Measurements from ENCODE around the gene P3H3. TPM values are rescaled to one million over a fixed set of nuclear protein-coding genes. Genes with fewer than 3 reads are reported as not detected.

Gene P3H3
- total RNA-seq, 1 donor from 2014 or later = not detected

DNA sequence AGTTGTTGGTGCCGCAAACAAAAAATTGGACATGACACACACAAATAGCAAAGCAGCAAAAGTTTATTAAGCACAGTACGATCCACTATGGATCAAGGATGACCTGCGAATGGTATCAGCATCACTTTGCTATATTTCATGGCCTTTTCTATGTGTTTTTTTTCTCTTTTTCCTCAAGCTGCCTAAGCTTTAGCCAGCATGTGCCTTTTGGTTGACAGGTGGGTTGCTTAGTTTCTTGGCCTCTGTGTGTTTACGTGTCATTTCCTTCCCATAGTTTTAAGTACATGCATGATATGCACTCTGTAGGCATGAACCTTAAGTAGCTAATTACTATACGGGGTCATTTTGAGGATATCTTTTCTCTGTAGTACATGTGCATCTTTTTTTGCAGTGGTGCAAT, 29.1 kb upstream of the P3H3 start:
- POLR2A ChIA-PET = no interaction called here
- Mint-ChIP-seq H3K4me3 (no peak overlapping the region), H3K4me1 (no peaks in the 10 kb centered on the region), H3K9me3 (no peaks in the 10 kb centered on the region), H3K27ac (no peak overlapping the region), H3K36me3 (ENCODE audit: low read depth) (no peaks in the 10 kb centered on the region), H3K27me3 (peaks cover 30% of the 10 kb centered on the region)
- intact Hi-C loops (cut with micrococcal nuclease) = no loop called here
- no peak for ATAC-seq (ENCODE audit: low read depth)
- TF ChIP-seq, protein P1, sequence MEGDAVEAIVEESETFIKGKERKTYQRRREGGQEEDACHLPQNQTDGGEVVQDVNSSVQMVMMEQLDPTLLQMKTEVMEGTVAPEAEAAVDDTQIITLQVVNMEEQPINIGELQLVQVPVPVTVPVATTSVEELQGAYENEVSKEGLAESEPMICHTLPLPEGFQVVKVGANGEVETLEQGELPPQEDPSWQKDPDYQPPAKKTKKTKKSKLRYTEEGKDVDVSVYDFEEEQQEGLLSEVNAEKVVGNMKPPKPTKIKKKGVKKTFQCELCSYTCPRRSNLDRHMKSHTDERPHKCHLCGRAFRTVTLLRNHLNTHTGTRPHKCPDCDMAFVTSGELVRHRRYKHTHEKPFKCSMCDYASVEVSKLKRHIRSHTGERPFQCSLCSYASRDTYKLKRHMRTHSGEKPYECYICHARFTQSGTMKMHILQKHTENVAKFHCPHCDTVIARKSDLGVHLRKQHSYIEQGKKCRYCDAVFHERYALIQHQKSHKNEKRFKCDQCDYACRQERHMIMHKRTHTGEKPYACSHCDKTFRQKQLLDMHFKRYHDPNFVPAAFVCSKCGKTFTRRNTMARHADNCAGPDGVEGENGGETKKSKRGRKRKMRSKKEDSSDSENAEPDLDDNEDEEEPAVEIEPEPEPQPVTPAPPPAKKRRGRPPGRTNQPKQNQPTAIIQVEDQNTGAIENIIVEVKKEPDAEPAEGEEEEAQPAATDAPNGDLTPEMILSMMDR (IDR thresholded peaks at IDR 0.05) = no peak
- DNase-seq = no peak
- CTCF ChIA-PET = no interaction called here

DNA sequence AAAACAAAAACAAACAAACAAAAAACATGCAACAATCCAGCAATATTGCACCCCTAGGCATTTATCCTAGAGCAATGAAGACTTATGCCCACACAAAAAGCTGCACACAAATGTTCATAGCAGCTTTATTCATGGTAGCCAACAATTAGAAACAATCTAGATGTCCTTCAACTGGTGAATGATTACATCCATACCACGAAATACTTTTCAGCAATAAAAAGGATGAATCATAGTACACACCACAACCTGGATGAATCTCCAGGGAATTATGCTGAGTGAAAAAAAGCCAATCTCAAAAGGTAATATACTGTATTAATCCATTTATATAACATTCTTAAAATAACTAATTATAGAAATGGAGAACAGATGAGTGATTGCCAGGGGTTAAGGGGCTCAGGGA, 21.0 kb upstream of the P3H3 start:
- POLR2A ChIA-PET = no interaction called here
- ATAC-seq (ENCODE audit: low read depth) (no peak), DNase-seq (no peak)
- Mint-ChIP-seq H3K4me3 (no peak overlapping the region), H3K9me3 (no peaks in the 10 kb centered on the region), H3K27ac (no peak overlapping the region), H3K36me3 (ENCODE audit: low read depth) (no peaks in the 10 kb centered on the region), H3K4me1 (peaks cover 1% of the 10 kb centered on the region), H3K27me3 (peaks cover 2% of the 10 kb centered on the region)
- CTCF ChIA-PET = no interaction called here
- intact Hi-C loops (cut with micrococcal nuclease) = no loop called here
- TF ChIP-seq, protein P1 (IDR thresholded peaks at IDR 0.05) = no peak

DNA sequence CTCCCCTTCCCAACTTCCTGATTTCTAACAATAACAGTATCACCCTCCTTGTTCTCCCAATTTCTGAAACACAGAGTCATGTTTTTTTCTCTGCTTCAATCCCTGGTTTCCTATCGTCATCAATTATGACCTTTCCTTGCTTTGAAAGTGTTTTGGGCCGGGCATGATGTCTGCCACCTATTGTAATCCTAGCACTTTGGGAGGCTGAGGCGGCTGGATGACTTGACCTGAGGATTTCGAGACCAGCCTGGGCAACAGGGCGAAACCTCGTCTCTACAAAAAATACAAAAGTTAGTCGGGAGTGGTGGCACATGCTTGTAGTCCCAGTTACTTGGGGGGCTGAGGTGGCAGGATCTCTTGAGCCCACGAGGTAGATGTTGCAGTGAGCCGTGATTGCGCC, 19.2 kb upstream of the P3H3 start:
- Mint-ChIP-seq H3K27me3 (peaks cover 1% of the 10 kb centered on the region), H3K4me1 (peaks cover 12% of the 10 kb centered on the region), H3K9me3 (no peaks in the 10 kb centered on the region), H3K27ac (no peak overlapping the region), H3K4me3 (no peak overlapping the region), H3K36me3 (ENCODE audit: low read depth) (no peaks in the 10 kb centered on the region)
- intact Hi-C loops (cut with micrococcal nuclease) = no loop called here
- CTCF ChIA-PET = no interaction called here
- TF ChIP-seq, protein P1 (IDR thresholded peaks at IDR 0.05) = no peak
- POLR2A ChIA-PET = interaction anchor here (0.7 kb wide), 1 partner anchor 12 kb away, joined by 3 read pairs; no protein-coding TSS in a partner anchor
- no peak for DNase-seq
- ATAC-seq (ENCODE audit: low read depth) = no peak

DNA sequence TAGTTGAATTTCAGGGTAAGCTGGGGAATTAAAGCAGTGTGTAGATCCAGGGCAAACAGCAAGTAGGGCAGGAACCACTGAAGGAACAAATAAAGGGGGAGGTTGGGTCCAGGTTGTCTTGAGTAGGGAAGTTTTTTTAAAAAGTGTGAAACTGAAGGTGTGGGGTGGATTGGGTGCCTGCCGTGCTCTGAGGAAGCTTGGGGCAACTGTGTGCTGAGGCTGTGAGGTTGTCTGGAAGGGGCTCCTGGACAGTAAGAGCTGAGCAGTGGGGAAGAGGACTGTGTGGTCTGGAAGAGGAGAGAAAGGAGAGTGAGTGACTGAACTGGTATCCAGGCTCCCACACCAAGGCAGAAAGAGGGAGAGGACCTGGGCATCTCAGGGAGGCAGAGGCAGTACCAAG, 17.4 kb upstream of the P3H3 start:
- Mint-ChIP-seq H3K36me3 (ENCODE audit: low read depth) (no peaks in the 10 kb centered on the region), H3K9me3 (no peaks in the 10 kb centered on the region), H3K4me3 (no peak overlapping the region), H3K4me1 (peaks cover 12% of the 10 kb centered on the region), H3K27ac (no peak overlapping the region), H3K27me3 (no peaks in the 10 kb centered on the region)
- intact Hi-C loops (cut with micrococcal nuclease) = no loop called here
- DNase-seq (no peak), ATAC-seq (ENCODE audit: low read depth) (no peak)
- ChIA-PET POLR2A (no interaction called here), CTCF (interaction anchor here (1.2 kb wide), 1 partner anchor 44 kb away, joined by 3 read pairs; no protein-coding TSS in a partner anchor)
- TF ChIP-seq, protein P1 (IDR thresholded peaks at IDR 0.05) = no peak

DNA sequence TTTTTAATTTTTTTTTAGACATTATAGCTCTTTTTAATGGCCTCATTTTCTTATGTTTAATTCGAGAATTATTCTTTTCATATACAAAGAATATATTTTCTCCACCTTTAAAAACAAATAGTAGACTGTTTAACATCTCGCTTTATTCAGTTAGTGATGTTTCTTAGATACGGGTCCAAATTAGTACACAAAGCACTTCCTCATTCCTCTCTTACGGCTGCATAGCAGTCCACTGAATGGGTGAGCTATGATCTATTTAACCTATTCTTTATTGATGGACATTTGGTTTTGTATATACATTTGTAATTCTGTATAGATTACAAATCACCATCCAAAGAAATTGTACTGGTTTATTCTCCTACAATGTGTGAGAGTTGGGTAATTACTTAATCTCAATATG, 14.8 kb upstream of the P3H3 start:
- H3K27ac Mint-ChIP-seq = no peak overlapping the region
- no peaks in the 10 kb centered on the region for H3K36me3 Mint-ChIP-seq (ENCODE audit: low read depth)
- H3K9me3 Mint-ChIP-seq = no peaks in the 10 kb centered on the region
- ATAC-seq (ENCODE audit: low read depth) = no peak
- no peak for DNase-seq
- H3K4me3 Mint-ChIP-seq = no peak overlapping the region
- POLR2A ChIA-PET = interaction anchor here (0.6 to 0.7 kb wide), 3 partner anchors 13 to 214 kb away, joined by 4 to 11 read pairs (median 5); no protein-coding TSS in a partner anchor
- intact Hi-C loops (cut with micrococcal nuclease) = no loop called here
- peaks cover 12% of the 10 kb centered on the region for H3K4me1 Mint-ChIP-seq
- CTCF ChIA-PET = no interaction called here
- H3K27me3 Mint-ChIP-seq = no peaks in the 10 kb centered on the region
- TF ChIP-seq, protein P1 (IDR thresholded peaks at IDR 0.05) = no peak
